GM18907 (cell line): ENCODE results near the gene ATXN7.

ENCODE experiments used
- ATAC-seq: cut with Tn5 transposase; IDR thresholded peaks from one replicate; pipeline ENCODE4 v1.9.1; 2021; ENCODE audit warnings: mild to moderate bottlenecking, moderate library complexity; ENCODE audit not compliant: unreplicated experiment

The ATXN7 gene

DNA sequence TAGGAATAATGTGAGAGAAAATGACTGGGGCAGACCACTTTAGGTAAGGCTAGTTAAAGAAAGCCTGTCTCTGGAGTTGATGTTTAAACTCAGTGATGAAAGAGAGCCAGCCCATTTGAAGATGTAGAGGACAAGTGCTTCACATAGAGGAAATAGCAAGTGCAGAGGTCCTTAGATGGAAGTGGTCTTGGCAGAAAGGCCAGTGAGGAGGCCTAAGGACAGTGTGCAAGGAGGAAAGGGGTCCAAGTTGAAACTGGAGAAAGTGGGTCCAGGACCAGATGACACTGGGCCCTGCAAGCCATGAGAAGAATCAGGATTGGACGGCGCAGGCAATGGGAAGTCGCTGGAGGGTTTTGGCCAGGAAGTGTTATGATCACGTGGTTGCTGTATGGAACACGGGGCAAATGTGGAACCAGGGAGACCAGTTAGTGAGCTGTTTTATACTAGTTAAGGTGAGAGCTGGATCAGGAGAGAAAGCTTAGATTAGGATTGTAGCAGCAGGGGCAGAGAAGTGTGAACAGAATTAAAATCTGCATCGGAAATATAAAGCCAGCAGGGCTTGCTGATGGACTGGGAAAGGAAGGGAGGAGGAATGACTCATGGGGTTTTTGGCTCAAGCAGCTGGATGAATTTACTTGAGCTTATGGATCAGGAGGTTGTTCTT is 96.5 kb downstream of the ATXN7 start:
- ATAC-seq = peak; percentile 48

DNA sequence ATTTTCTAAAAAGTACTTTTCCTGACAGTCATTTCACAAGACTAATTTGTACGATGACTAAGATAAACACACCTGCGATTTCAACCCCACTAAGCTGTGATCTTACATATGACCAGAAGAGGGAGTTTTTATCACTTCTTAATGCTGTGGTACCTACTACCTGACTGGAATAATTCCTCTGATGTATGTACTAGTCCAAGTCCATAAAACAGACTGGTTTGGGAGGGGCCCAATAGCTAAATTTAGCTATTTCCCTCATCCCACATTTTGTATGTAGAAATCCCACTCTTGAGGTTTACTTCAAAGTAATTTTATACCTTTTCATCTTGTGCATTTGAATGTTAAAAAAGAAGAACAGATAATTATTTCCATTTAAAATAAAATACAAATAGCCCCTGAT is 98.2 kb downstream of the ATXN7 start:
- peak; percentile 82 for ATAC-seq

DNA sequence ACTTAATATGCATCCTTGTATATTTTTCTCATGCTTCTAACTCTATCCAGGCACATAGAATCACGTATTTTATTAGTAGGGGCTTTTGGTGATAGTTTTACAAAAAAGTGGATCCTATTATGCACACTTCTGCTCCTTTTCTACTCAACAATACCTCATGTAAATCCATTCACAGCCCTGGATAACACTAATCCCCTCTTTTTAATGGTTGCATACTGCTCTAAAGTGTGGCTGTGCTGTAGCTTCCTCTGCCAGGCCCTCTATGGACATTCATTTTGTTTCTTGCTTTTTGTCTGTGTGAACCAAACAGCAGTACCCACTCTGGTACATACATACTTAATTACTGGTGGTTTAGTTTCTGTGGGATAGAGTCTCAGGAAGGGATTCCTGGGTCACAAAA is 99.8 kb downstream of the ATXN7 start:
- ATAC-seq = no peak

DNA sequence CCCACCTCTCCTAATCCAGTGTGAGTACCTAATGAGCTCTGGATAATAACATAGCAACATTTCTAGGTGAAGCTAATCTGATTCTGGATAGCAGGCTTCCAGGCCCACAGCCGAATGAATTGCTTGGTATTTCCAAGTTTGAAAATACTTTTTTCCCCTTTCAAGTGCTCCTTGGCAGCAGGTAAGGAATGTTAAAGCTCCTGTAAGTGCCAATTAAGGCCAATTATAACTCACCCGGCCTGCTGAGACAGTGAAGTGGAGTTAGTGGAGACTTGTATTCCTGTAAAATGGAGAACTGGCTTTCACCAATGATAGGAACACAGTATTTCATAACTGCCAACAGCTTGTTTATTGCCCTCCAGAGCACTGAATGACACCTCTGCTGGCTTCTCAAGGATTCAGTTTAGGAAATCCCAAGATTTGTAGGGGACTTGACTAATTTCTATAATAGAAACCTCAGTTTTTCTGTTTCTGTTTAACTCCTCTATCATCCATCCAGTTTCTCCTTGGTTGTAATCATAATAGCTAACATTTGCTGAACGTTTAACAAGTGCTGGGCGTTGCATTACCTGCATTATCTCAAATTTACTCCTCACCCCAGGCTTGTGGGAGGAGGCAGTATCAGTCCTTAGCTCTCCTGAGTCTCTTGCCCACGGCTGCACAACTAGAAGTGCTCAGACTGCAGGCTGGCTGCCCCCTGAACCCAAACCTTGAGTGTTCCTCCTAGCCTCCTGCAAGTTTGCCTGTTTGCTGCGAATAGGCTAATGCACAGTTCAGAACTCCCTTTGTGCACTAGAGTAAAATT is 101.2 kb downstream of the ATXN7 start:
- ATAC-seq = no peak

DNA sequence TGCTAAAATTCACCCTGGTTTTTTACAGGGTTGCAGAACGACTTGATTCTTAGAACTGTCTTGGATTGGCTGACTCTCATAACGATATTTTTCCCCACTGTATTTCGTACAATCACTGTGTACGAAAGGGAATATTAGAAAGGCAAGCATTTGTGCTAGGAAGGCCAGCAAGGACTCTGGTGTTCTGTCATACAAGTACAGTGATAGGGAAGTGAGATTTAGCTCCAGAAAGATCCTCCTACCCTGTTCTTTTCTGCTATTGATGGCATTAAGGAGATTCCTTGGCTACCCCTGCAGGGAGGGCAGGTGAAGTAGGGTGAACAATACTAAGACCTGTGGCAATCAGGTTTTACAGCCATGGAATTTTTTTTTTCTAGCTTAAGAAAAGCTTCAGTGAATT is 102.3 kb downstream of the ATXN7 start:
- ATAC-seq = no peak

DNA sequence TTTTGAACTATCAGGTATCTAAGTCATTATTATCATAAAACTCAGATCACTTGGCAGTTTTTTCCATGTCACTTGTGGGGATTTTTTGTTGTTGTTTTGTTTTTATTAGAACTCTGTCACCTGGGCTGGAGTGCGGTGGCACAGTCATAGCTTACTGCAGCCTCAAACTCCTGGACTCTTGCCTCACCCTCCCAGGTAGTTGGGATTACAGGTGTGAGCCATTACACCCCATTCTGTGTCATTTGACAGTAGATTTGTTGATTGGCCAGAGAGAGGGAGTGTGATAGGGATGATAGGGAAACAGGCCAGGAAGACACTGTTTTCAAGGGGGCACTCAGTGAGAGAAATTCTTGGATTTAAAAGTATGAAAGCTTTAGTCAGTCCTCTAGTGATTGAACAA is 103.2 kb downstream of the ATXN7 start:
- no peak for ATAC-seq

DNA sequence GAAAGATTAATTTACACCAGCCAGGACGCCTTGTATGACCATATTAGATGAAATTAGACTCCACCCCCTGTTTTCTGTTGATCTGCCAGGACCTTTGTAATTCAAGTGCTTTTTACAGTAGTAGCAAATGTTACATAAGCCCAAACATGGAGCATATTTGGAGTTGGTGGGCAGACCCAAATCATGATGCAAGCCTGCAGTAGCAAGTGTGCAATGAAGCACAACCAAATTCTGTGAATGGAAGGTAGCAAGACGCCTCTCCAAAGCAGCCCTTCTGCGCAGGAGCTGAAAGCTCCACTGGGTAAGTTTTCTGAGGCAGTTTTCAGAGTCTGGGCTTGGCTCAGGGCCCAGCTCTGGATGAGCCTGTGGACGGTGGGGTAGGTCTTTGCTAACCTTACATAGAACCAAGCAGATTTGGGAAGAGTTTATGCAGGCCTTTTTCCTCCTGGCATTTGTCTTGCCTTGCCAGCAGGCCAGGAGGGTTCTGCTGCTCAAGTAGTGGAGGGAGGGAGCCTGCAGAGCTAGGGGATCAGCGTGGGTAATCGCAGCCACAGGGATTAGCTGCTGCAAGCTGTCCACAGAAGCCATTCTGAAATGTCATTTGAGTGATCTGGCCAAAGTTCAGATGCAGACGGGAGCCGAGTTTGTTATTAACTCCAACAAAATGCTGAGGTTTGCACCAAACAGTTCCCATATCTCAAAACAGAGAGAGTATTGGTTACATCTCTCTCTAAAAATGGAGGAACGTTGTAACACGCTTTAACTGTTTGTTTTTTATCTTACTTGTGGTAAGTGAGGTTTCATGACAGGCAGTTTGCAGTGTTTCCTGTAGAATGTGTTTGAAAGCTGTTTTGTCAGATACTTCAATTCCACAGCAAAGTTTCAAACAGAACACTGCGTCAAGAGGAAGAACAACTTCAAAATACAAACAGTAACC is 104.3 kb downstream of the ATXN7 start:
- peak; percentile 67 for ATAC-seq

DNA sequence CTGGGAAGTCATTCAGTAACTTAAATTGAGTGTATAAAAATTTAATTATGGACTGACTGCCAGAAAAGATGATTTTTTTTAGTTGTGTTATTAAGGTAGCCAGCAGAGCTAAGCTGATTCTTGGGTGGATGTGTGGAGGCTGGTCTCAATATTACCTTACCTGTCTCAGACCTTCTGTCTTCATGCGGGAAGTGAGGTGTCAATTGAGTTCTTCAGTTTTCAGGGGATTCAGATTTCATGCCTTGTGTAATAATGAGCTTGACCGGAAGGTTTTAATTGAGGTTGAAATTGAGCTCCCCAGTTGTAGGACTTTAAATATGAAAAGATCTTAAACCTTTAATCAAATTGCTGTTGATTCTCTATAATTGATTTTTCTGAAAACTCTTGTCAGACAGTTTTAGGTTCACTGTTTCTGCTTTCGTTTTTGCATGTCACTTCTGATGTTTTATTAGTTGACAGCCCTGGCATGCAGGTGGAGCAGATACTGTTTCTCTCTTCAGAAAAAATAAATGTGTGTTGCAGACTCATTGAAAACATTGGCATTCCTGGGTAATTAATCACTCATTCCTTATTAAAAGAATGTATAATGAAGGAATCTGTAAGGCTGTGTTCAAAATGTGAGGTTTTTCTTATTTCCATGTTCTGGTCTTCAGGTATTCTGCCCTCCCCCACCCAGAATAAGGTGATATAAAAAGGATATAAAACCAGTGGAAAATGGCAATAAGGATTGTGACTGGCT is 105.1 kb downstream of the ATXN7 start:
- peak; percentile 20 for ATAC-seq

DNA sequence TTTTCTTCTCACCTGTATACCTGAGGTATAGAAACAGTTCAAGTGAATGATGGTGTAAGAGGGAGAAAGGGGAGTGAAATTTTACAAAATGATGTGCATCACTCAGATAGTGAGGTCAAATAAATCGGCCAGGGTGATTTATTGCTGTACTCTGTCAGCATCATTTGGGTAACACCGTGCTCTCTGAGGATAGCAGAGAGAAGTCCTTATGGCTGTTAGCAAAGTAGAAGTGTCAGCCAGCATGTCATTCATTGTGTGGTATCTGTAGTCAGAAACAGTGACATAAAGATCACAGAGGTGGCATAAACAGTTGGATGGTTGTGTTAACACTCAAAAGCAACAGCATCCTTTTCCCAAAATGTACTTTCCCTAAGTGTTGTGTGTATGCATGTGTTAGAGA is 106.2 kb downstream of the ATXN7 start:
- no peak for ATAC-seq

DNA sequence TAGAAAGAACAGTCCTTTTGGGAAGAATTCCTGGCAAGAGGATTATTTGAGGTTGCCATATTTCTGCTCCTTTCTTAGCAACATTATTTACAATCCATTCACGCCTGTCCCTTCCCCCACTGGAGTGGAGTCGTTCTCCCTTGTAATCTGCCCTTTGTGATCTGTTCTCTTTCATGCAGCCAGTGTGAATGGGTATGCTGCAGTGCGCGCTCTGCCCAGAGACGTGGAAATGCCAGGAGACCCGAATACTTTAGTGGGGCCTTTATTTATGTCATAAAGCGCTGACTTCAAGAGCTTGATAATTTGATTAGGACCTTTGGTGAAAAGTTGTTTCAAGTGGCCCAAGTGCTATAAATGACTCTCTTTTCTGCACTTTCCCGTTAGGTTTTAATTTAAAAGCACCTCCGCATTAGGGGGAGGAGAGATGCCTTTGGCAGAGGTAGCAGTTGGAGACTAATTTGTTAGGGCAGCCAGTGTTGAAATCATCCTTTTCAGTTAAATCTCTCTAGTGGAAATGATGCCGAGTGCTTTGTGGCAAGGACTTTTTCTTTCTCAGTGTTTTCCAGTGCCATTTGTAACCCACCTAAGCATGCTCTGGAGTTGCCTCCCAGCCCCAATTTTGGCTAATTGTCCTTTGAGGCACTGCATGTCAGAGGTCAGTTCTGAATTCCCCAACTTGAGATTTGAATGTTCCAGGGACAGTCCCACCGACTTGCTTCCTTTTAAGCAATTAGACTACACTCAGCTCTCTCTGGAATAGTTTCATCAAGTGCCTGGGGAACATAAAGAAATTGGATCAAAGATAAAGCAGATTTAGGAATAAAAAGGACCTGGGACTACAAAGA is 107.2 kb downstream of the ATXN7 start:
- ATAC-seq = no peak

DNA sequence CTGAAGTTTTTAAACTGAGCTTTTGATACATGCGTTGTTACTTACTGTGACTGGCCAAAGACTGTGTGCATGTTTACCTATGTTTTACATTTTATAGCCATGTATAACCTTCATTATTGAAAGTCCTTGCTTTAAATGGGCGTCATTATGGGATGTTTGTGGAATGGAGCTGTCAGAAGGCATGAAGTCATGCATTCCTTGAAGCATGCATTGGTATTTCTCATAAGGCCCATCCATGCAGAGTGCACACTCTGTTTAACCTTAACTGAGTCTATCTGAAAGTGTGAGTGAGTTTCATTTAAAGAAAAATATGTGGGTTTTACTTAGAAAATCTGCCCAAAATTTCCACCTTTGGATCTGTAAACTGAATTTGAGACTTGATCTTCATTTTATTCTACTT is 108.5 kb downstream of the ATXN7 start:
- ATAC-seq = no peak

DNA sequence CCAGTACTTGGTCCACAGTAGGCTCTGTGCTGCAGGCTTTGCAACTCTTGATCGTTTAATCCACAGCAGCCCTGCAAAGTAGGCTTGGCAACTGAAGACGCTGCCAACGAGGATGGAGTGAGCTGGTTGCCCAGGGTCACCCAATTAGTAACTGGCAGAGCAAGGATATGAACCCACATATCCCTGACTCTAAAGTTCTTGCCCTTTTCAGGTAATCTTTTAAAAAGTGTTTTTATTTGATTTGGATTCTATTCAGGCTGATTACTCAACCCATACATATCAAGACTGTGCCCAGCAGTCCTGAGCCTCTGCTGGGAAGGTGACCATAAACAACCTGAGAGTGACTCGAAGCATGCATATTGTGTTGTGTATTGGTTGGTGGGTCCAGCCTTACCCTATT is 109.3 kb downstream of the ATXN7 start:
- no peak for ATAC-seq

DNA sequence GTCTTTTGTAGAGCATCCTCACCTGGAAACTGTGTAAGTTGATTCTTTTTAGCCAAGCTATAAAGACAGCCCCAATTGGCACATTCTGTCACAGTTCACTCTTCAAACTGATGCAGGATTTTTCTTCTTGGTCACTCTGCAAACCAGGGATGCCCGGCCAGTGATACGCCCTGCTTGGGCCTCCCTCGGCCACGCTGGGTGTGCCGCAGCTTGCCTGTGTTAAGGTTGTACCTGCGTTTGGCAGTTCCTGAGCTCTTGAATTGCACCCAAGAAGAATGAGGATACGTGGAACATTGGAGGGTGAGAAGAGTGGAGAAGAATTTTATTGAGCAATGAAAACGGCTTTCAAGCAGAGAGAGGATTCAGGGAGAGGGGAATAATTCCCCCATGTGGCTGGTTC is 109.7 kb downstream of the ATXN7 start:
- ATAC-seq = no peak

DNA sequence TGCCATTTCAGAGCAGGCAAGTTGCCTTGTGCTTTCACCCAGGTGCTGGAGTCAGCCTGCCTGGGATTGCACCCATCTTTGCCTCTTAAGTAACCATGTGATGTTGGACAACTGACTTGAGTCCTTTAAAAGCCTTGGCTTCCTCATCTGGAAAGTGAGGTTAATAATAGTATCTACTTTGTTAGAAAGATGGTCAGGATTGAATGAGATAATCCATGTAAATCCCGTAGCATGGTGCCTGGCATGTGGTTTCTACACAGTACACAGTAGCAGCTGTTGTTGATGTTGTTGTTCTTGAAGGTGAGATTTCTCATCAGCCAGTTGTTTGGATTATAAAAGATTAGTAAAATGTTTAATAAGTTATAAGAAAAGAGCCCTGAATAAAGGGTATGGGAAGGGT is 110.8 kb downstream of the ATXN7 start:
- ATAC-seq = no peak

DNA sequence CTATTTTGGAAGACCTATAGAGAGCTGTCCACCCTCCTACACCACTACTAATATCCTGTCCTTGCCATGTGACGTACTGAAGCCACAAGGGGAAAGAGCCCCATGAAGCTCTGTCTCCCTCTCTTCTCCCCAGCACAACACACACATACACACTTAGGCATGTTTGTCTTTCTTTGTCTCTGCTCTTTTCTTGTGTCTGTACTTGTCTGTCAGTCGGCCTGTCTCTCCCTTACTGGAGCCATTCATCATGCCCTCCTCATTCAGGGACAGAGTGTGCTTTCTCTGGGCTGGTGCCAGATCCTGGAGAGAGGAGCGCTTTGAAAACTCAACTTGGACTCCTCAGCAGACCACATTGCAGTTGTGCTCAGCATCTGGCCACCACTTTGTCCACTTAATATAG is 112.1 kb downstream of the ATXN7 start:
- no peak for ATAC-seq

DNA sequence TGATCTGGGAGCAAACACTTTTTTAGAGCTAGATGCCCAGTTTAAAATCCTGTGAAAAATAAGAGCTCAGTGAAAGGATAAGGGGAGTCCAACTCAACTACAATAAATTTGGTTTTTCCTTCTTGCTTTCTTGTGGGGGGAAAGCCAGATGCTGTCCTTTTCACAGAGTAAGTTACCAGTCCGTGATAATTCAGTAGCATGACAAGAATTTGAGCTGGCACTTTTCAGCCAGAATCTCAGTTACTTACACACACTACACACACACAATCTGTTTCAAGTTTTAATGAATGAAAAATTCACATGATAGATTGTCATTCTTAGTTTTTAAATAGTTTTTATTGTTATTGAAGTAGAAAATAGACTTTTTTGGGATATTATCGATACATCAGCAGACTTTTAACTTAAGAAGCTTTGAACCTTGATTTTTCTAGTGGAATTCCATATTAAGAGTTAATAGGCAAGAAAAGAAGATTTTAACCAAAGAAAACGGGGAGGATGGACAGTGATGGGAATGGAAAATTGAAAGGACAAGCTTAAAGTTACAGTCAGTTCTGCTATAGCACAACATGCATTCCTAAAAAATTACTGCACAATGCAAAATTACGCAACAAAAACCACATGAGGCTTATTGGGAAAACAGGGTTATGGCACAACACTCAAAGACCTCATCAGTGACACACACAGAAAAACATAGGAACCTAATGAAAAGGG is 112.6 kb downstream of the ATXN7 start:
- no peak for ATAC-seq

DNA sequence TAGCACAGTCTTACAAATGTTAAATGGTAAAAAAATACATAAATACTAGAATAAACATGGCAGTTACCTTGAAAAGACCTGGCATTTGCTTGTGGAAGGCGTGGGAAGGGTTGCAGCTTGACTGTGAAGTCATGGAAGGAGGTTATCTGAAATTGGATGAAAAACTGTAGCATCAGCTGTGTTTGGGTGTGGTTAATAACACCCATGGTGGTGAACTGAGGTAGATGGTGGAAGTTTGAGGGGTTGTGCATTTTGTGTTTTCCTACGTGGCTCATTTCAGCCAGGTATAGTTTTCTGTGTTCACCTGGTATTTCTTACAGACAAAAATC is 113.2 kb downstream of the ATXN7 start:
- no peak for ATAC-seq

DNA sequence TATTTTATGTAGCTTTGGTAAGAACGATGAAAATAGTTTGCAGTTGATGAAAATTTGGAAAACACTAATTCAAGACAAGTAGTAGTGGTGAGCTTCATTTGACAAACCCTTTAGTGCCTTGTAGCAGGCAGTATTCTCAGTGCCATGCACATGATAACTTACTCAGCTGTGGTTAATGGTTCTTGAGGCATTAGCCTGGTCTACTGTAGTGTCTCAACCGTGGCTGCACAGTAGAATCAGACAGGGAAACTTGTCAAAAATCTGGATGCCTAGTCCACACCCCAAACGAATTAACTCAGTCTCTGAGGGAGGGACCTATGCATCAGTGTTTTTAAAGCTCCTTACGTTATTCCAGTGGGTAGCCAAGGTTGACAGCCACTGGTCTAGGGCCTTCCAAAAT is 114.2 kb downstream of the ATXN7 start:
- ATAC-seq = no peak

DNA sequence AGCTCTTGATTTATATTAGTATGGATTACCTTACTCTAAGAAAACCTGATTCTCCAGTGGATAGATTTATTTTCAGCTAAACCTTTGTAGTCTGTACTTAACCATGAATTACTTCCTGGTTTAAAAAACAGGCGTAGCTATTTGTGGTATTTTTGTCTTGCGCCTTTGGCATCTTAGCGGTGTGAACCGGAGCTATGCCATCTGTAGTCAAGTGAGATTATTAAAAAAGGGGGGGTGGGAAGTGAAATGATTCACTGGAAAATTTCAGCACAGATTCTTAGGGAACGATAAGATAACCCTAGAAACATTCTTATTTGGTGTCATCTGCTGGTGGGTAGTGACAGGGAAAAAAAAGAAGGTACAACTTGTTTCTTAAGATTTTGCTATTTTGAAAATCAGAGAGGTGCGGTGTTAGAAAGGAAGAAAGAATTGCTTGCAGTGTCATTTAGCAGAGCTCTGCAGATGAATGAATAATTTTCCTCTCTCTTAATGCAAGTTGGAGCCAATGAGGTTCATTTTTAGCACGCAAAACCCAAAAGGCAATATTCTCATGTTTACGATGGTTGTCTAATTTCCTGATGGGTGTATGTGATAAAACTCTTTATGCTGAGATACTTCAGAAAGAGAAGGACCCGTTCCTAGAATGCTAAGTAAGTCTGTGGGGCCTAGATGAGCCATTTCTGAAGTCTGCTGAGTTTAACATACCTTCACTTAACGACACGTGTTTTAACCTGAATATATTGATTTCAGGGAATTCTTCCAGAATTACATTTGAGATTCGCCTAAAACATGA is 115.6 kb downstream of the ATXN7 start:
- no peak for ATAC-seq
